Measurements from ENCODE around the gene DHX57. TPM values are rescaled to one million over a fixed set of nuclear protein-coding genes. Genes with fewer than 3 reads are reported as not detected.

DHX57 gene
- total RNA-seq, 1 donor from 2014 or later = 4.3 TPM

- no peak overlapping the region for H3K27ac ChIP-seq
- no peaks in the 10 kb centered on the region for H3K4me1 ChIP-seq
- no peaks in the 10 kb centered on the region for H3K27me3 ChIP-seq
- intact Hi-C loops (cut with DNase I) = no loop called here
- TF ChIP-seq CTCF (IDR thresholded peaks at IDR 0.05) = no peak
- no peaks in the 10 kb centered on the region for H3K9me3 ChIP-seq
- H3K4me3 ChIP-seq = no peak overlapping the region
- H3K36me3 ChIP-seq = peaks cover 28 to 35% of the 10 kb centered on the region in 2 donors
- DNase-seq (ENCODE audit: low spot score in 2 of 2) = no peak
Observed at GRCh38 chr2:38836791-38837190, 38.9 kb downstream of the DHX57 start.

- Histone ChIP-seq H3K27ac (no peak overlapping the region), H3K27me3 (no peaks in the 10 kb centered on the region), H3K36me3 (peaks cover 28 to 37% of the 10 kb centered on the region in 2 donors), H3K4me3 (no peak overlapping the region), H3K9me3 (no peaks in the 10 kb centered on the region), H3K4me1 (no peaks in the 10 kb centered on the region)
- intact Hi-C loops (cut with DNase I) = no loop called here
- TF ChIP-seq CTCF (IDR thresholded peaks at IDR 0.05) = no peak
- DNase-seq (ENCODE audit: low spot score in 2 of 2) = no peak
Observed at GRCh38 chr2:38835990-38836389, 39.7 kb downstream of the DHX57 start.

- H3K27ac ChIP-seq = no peak overlapping the region
- peaks cover 28 to 38% of the 10 kb centered on the region in 2 donors for H3K36me3 ChIP-seq
Observed at GRCh38 chr2:38835015-38835601, 40.6 kb downstream of the DHX57 start.

GRCh38 chr2:38830526-38831159 lies 45.1 kb downstream of the DHX57 start:
- intact Hi-C loops (cut with DNase I) = no loop called here
- Histone ChIP-seq H3K4me1 (no peaks in the 10 kb centered on the region), H3K9me3 (no peaks in the 10 kb centered on the region), H3K36me3 (peaks cover 16 to 28% of the 10 kb centered on the region in 2 donors), H3K27me3 (no peaks in the 10 kb centered on the region), H3K27ac (no peak overlapping the region), H3K4me3 (no peak overlapping the region)
- DNase-seq (ENCODE audit: low spot score in 2 of 2) = no peak
- no peak for TF ChIP-seq CTCF (IDR thresholded peaks at IDR 0.05)

More at GRCh38 chr2:38835015-38835601, 40.6 kb downstream of the DHX57 start:
- H3K9me3 ChIP-seq = no peaks in the 10 kb centered on the region
- intact Hi-C loops (cut with DNase I) = no loop called here
- H3K27me3 ChIP-seq = no peaks in the 10 kb centered on the region
- no peak overlapping the region for H3K4me3 ChIP-seq
- peak in 1 of 3 experiments; percentile 27 for TF ChIP-seq CTCF (IDR thresholded peaks at IDR 0.05)
- DNase-seq (ENCODE audit: low spot score in 2 of 2) = no peak
- no peaks in the 10 kb centered on the region for H3K4me1 ChIP-seq

DNA sequence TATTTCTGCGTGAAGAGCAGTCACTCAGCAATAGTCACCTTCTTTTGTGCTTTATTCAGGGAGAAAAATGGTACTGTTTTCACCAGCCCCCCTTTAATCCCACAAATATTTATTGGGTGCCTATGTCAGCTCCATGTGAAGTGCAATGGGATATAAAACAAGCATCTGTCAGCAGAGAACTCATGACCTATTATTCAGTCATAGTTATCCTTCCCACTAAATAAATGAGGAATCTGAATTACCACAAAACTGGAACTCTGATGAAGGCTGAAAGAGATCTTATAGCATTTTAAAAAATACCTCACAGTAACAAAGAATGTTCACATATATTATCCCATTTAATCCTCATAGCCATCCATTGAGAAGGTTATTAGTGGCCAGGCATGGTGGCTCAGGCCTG lies 45.8 kb downstream of the DHX57 start:
- intact Hi-C loops (cut with DNase I) = no loop called here
- H3K4me1 ChIP-seq = no peaks in the 10 kb centered on the region
- H3K9me3 ChIP-seq = no peaks in the 10 kb centered on the region
- H3K27ac ChIP-seq = no peak overlapping the region
- TF ChIP-seq CTCF (IDR thresholded peaks at IDR 0.05) = no peak
- no peaks in the 10 kb centered on the region for H3K27me3 ChIP-seq
- H3K4me3 ChIP-seq = no peak overlapping the region
- DNase-seq (ENCODE audit: low spot score in 2 of 2) = no peak
- H3K36me3 ChIP-seq = peaks cover 19 to 33% of the 10 kb centered on the region in 2 donors
